HepG2 (cell line): ENCODE results near the gene KRTAP12-4. TPM values are rescaled to one million over a fixed set of nuclear protein-coding genes. Genes with fewer than 3 reads are reported as not detected.

Experiments
- AFF4 ChIP-seq: sonication (generic); formaldehyde crosslinking; IDR thresholded peaks from 2 replicates; pipeline ENCODE4 v1.4.0; 2020; ENCODE audit warnings: missing genetic modification reagents
- DMTF1 ChIP-seq: sonication (generic); formaldehyde crosslinking; IDR thresholded peaks from 2 replicates; pipeline ENCODE4 v1.4.0; 2020; ENCODE audit warnings: mild to moderate bottlenecking, missing genetic modification reagents
- DR1 ChIP-seq: sonication (generic); formaldehyde crosslinking; IDR thresholded peaks from 2 replicates; pipeline ENCODE4 v1.8.0; 2021; ENCODE audit warnings: mild to moderate bottlenecking, missing genetic modification reagents, inconsistent platforms
- HCFC1 ChIP-seq: fragments of 150-350 bp; IDR thresholded peaks from 2 replicates; pipeline ENCODE4 v1.6.1; 2014; ENCODE audit warnings: low read depth, low read length
- ISX ChIP-seq: sonication (generic); formaldehyde crosslinking; conservative IDR thresholded peaks from 2 replicates; pipeline ENCODE4 v1.5.0; 2020; ENCODE audit warnings: missing genetic modification reagents
- MAX ChIP-seq: IDR thresholded peaks from 2 replicates; pipeline ENCODE4 v1.6.1; 2012; ENCODE audit warnings: inconsistent platforms
- NR2C2 ChIP-seq: sonication (generic); formaldehyde crosslinking; IDR thresholded peaks from 2 replicates; pipeline ENCODE4 v1.4.0; 2020; ENCODE audit warnings: missing genetic modification reagents, mild to moderate bottlenecking, moderate library complexity, borderline replicate concordance
- PPARG ChIP-seq: conservative IDR thresholded peaks from 2 replicates; pipeline ENCODE4 v1.6.1; 2016; ENCODE audit warnings: missing biosample characterization, missing genetic modification reagents
- RFX5 ChIP-seq: IDR thresholded peaks from 2 replicates; pipeline ENCODE4 v1.6.1; 2011; ENCODE audit warnings: low read depth, low read length, improper control_type of control experiment
- SNAPC4 ChIP-seq: sonication (generic); formaldehyde crosslinking; IDR thresholded peaks from 2 replicates; pipeline ENCODE4 v1.4.0; 2020; ENCODE audit warnings: mild to moderate bottlenecking, missing genetic modification reagents
- ZNF160 ChIP-seq: sonication (generic); formaldehyde crosslinking; IDR thresholded peaks from 2 replicates; pipeline ENCODE4 v1.8.0; 2022; ENCODE audit warnings: mild to moderate bottlenecking, inconsistent platforms, missing genetic modification reagents
- ZNF296 ChIP-seq: sonication (generic); formaldehyde crosslinking; conservative IDR thresholded peaks from 2 replicates; pipeline ENCODE4 v1.5.0; 2020; ENCODE audit warnings: mild to moderate bottlenecking, missing genetic modification reagents
- ZNF33A ChIP-seq: sonication (generic); formaldehyde crosslinking; IDR thresholded peaks from 2 replicates; pipeline ENCODE4 v1.5.1; 2020; ENCODE audit warnings: missing genetic modification reagents, mild to moderate bottlenecking, moderate library complexity, borderline replicate concordance
- ZNF546 ChIP-seq: sonication (generic); formaldehyde crosslinking; conservative IDR thresholded peaks from 2 replicates; pipeline ENCODE4 v1.8.1; 2023; ENCODE audit warnings: mild to moderate bottlenecking, missing genetic modification reagents
- ZNF564 ChIP-seq: sonication (generic); formaldehyde crosslinking; IDR thresholded peaks from 2 replicates; pipeline ENCODE4 v1.8.1; 2023; ENCODE audit warnings: mild to moderate bottlenecking, missing genetic modification reagents
- ZNF619 ChIP-seq: sonication (generic); formaldehyde crosslinking; IDR thresholded peaks from 2 replicates; pipeline ENCODE4 v1.4.0; 2020; ENCODE audit warnings: mild to moderate bottlenecking, missing genetic modification reagents
- ZNF740 ChIP-seq: sonication (generic); formaldehyde crosslinking; IDR thresholded peaks from 2 replicates; pipeline ENCODE4 v1.4.0; 2020; ENCODE audit warnings: missing genetic modification reagents
- polyA plus RNA-seq, 8 experiments: library from polyadenylated mRNA; depleted of rRNA in 3 of 8; stranded (reverse) in 7 of 8; unstranded in 1 of 8; fragments of >200 nt; fragmentation: Illumina TruSeq in 4 of 8; extraction: Trizol in 4 of 8; gene quantifications; 2 replicates each; pipeline versions ENCODE4 v1.2.1 to v1.2.3, GENCODE V29; 2011 to 2016; ENCODE audit warnings: low read depth in 4 of 8, missing spikeins in 1 of 8, mixed read lengths in 1 of 8; ENCODE audit not compliant: insufficient read depth in 1 of 8
- total RNA-seq, 5 experiments: library from RNA; depleted of rRNA; stranded (reverse); fragments of >200 nt; fragmentation: Illumina TruSeq; extraction: Trizol; gene quantifications; 2 replicates each; pipeline ENCODE4 v1.2.3, GENCODE V29; 2016; ENCODE audit warnings: low read depth in 1 of 5

The KRTAP12-4 gene
- total and polyA plus RNA-seq, 2 of the 13 experiments (the other 11 are each of a cell fraction or from before 2014, with no cell fraction given): not detected

DNA sequence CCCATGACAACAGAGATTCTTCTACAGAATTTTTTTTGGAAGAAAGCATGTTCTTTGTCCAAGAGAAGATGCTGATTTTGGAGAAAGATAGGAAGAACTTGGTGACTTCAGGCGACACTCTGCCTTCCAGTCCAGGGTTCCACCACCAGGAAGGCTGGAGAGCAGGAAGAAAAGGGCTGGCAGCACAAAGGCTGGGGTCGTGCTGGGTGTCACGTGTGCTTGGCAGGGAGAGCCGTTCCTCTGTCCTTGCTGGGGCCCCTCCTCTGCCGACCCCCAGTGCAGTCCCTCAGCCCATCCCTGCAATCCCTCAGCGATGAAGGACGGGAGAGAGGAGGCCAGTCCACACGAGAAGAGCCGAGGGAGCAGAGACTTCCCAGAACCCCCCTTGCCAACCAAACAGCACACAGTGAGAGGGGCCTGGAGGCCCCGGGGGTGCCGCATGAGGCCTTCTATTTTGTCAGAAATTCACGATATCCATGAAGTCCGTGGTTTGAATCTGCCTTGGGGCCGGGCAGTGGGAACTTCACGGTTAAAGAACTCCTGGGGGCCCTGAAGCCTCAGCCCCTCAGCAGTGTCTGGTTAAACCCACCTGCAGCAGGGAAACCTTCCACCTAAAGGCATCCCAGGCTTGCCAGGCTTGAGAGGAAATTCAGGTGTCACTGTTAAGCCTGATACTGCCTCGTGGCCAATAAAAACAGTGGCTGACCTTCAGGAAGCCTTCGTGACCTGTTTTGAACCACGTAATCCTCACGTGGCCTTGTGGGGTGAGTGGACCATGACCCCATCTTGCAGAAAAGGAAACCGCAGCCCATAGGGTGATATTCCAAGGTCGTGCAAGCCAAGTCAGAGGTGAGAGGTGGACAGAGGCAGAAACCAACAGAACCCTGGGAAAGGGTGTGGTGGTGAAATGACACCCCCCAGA lies 45.9 kb upstream of the KRTAP12-4 start (continued):
- TF ChIP-seq NR2C2 (CRISPR knock-in tag) (peak; percentile 83), MAX (peak; percentile 89), ZNF740 (CRISPR knock-in tag) (no peak), RFX5 (no peak), ZNF33A (CRISPR knock-in tag) (no peak), DMTF1 (CRISPR knock-in tag) (no peak), ISX (CRISPR knock-in tag) (no peak), ZNF564 (no peak), DR1 (CRISPR knock-in tag) (no peak), ZNF296 (CRISPR knock-in tag) (no peak), ZNF160 (CRISPR knock-in tag) (no peak), AFF4 (CRISPR knock-in tag) (no peak), ZNF619 (no peak), ZNF546 (CRISPR knock-in tag) (no peak), SNAPC4 (CRISPR knock-in tag) (no peak), HCFC1 (no peak; the same call in 1 of the 2 replicates), PPARG (peak; percentile 60; the same call in 1 of the 2 replicates)
